HG03342 (cell line): ENCODE data around the gene FAM131A.

Experiments used
- ATAC-seq: cut with Tn5 transposase; IDR thresholded peaks from one replicate; pipeline ENCODE4 v1.9.1; 2021; ENCODE audit warnings: mild to moderate bottlenecking, moderate library complexity; ENCODE audit not compliant: unreplicated experiment

Gene FAM131A

DNA sequence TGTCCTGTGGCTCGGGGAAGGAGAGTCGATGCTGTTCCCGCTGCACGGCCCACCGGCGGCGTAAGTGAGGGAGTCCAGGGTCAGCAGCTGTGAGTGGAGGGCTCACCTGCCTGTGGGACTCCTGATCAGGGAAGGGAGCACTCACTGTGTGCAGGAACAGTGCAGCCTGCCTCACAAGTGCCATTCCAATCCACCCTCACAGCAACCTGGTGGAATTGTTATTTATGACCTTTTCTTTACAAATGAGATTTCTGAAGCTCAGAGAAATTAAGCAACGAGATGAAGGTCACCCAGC lies 51.5 kb downstream of the FAM131A start:
- no peak for ATAC-seq

- no peak for ATAC-seq
These were observed 52.0 kb downstream of the FAM131A start for GRCh38 chr3:184389384-184389783.

- ATAC-seq = no peak
These were observed 52.6 kb downstream of the FAM131A start for GRCh38 chr3:184389935-184390528.

GRCh38 chr3:184391266-184391665 lies 53.9 kb downstream of the FAM131A start:
- no peak for ATAC-seq

DNA sequence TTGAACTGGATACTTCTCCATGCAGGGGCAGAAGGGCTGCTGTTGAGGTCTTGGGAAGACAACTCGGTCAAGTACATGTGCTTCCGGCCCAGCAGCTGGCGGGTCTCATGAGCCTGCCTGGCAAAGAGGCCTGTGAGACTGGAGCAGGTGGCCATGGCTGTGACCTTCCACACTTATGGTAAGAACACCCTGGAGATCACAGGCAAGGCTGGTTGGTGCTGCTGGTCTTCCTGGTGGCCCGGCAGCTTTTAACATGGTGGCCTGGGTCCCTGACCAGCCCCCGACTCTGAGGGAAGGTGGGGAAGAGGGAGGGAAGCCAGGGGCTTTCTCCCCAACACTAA lies 57.9 kb downstream of the FAM131A start:
- ATAC-seq = no peak
